ENCODE data around the gene TSPO2. TPM values are rescaled to one million over a fixed set of nuclear protein-coding genes. Genes with fewer than 3 reads are reported as not detected.

Gene TSPO2
- total RNA-seq (2021) = not detected in 2 replicates
- not detected for Bru-seq, nascent RNA
- BruChase-seq, experiment 1, labeled RNA remaining after a 2-hour chase = not detected
- not detected for BruChase-seq, experiment 2, labeled RNA remaining after a 6-hour chase
- long read RNA-seq = 0 reads

GRCh38 chr6:41042226-41043055 lies at the start of gene TSPO2:
TSS of gene TSPO2 (plus strand) at chr6:41042467. CDS start at chr6:41042986, 519 bp downstream.
- no peak for DNase-seq (ENCODE audit: low spot score)
- no peaks in the 10 kb centered on the region for H3K27me3 ChIP-seq (replicated peaks; ENCODE audit: insufficient read depth, low read depth, low read length, poor library complexity)
- ChIA-PET POLR2A (ENCODE audit: low non-redundant PET) (no interaction called here), CTCF (no interaction called here)
- H3K4me1 ChIP-seq (ENCODE audit: insufficient read depth, low read length, poor library complexity, severe bottlenecking) = no peaks in the 10 kb centered on the region
- no peak within 1 kb of the TSS for H3K4me3 ChIP-seq (ENCODE audit: low read depth, low read length, poor library complexity, severe bottlenecking)
- no peaks in the 10 kb centered on the region for H3K36me3 ChIP-seq (ENCODE audit: insufficient read depth, low read length, poor library complexity, severe bottlenecking)
- no TSS peak for BruUV-seq (replicated peaks)
- H3K27ac ChIP-seq (ENCODE audit: low read depth, low read length, poor library complexity, severe bottlenecking) = no peak within 1 kb of the TSS
- intact Hi-C loops (cut with micrococcal nuclease; ENCODE audit: unreplicated experiment) = no loop called here
- H3K9me3 ChIP-seq (ENCODE audit: low read depth, low read length, poor library complexity, severe bottlenecking) = no peaks in the 10 kb centered on the region
- TF ChIP-seq CTCF (conservative IDR thresholded peaks at IDR 0.05; ENCODE audit: low read depth, low read length) (no peak), EZH2 (IDR thresholded peaks at IDR 0.05; ENCODE audit: borderline replicate concordance, low read depth, low read length, poor library complexity, severe bottlenecking) (no peak)

GRCh38 chr6:40992746-40993145 lies 49.5 kb upstream of the TSPO2 start:
- Histone ChIP-seq H3K4me3 (ENCODE audit: low read depth, low read length, poor library complexity, severe bottlenecking) (no peak overlapping the region), H3K36me3 (ENCODE audit: insufficient read depth, low read length, poor library complexity, severe bottlenecking) (no peaks in the 10 kb centered on the region), H3K27me3 (replicated peaks; ENCODE audit: insufficient read depth, low read depth, low read length, poor library complexity) (peaks cover 15% of the 10 kb centered on the region), H3K4me1 (ENCODE audit: insufficient read depth, low read length, poor library complexity, severe bottlenecking) (peaks cover 12% of the 10 kb centered on the region), H3K27ac (ENCODE audit: low read depth, low read length, poor library complexity, severe bottlenecking) (no peak overlapping the region), H3K9me3 (ENCODE audit: low read depth, low read length, poor library complexity, severe bottlenecking) (no peaks in the 10 kb centered on the region)
- BruUV-seq (replicated peaks) = no TSS peak
- POLR2A ChIA-PET (ENCODE audit: low non-redundant PET) = no interaction called here
- CTCF ChIA-PET = no interaction called here
- TF ChIP-seq EZH2 (IDR thresholded peaks at IDR 0.05; ENCODE audit: borderline replicate concordance, low read depth, low read length, poor library complexity, severe bottlenecking) (no peak), CTCF (conservative IDR thresholded peaks at IDR 0.05; ENCODE audit: low read depth, low read length) (no peak)
- intact Hi-C loops (cut with micrococcal nuclease; ENCODE audit: unreplicated experiment) = no loop called here
- DNase-seq (ENCODE audit: low spot score) = no peak

- TF ChIP-seq CTCF (conservative IDR thresholded peaks at IDR 0.05; ENCODE audit: low read depth, low read length) (no peak), EZH2 (IDR thresholded peaks at IDR 0.05; ENCODE audit: borderline replicate concordance, low read depth, low read length, poor library complexity, severe bottlenecking) (no peak)
- DNase-seq (ENCODE audit: low spot score) = no peak
- Histone ChIP-seq H3K4me1 (ENCODE audit: insufficient read depth, low read length, poor library complexity, severe bottlenecking) (peaks cover 13% of the 10 kb centered on the region), H3K9me3 (ENCODE audit: low read depth, low read length, poor library complexity, severe bottlenecking) (no peaks in the 10 kb centered on the region), H3K36me3 (ENCODE audit: insufficient read depth, low read length, poor library complexity, severe bottlenecking) (no peaks in the 10 kb centered on the region), H3K27ac (ENCODE audit: low read depth, low read length, poor library complexity, severe bottlenecking) (no peak overlapping the region), H3K4me3 (ENCODE audit: low read depth, low read length, poor library complexity, severe bottlenecking) (no peak overlapping the region), H3K27me3 (replicated peaks; ENCODE audit: insufficient read depth, low read depth, low read length, poor library complexity) (no peaks in the 10 kb centered on the region)
- CTCF ChIA-PET = interaction anchor here (0.6 kb wide), 1 partner anchor 331 kb away, joined by 3 read pairs; no protein-coding TSS in a partner anchor
- intact Hi-C loops (cut with micrococcal nuclease; ENCODE audit: unreplicated experiment) = no loop called here
- POLR2A ChIA-PET (ENCODE audit: low non-redundant PET) = no interaction called here
- no TSS peak for BruUV-seq (replicated peaks)
Observed at GRCh38 chr6:40996591-40997233, 45.6 kb upstream of the TSPO2 start.
